Neural cell (in vitro differentiated cells): ENCODE results near the gene CCNB1IP1.

ENCODE experiments used
- CTCF ChIP-seq: fragments of 450-650 bp; IDR thresholded peaks from 2 replicates; pipeline ENCODE4 v1.5.1; 2014; ENCODE audit warnings: antibody characterized with exemption, mild to moderate bottlenecking, moderate library complexity; ENCODE audit not compliant: poor library complexity, severe bottlenecking
- MXI1 ChIP-seq: fragments of 450-650 bp; conservative IDR thresholded peaks from 2 replicates; pipeline ENCODE4 v1.6.1; 2014; ENCODE audit warnings: antibody characterized with exemption, mild to moderate bottlenecking; ENCODE audit not compliant: poor library complexity, severe bottlenecking
- RAD21 ChIP-seq: fragments of 450-650 bp; conservative IDR thresholded peaks from 2 replicates; pipeline ENCODE4 v1.6.1; 2014; ENCODE audit warnings: antibody characterized with exemption, mild to moderate bottlenecking, moderate library complexity
- REST ChIP-seq: IDR thresholded peaks from 2 replicates; pipeline ENCODE4 v1.6.1; 2012; ENCODE audit warnings: borderline replicate concordance
- SMC3 ChIP-seq: fragments of 450-650 bp; conservative IDR thresholded peaks from 2 replicates; pipeline ENCODE4 v1.6.1; 2014; ENCODE audit warnings: antibody characterized with exemption, mild to moderate bottlenecking, moderate library complexity; ENCODE audit not compliant: poor library complexity

GRCh38 chr14:20365928-20366327 lies 32.8 kb upstream of the CCNB1IP1 start:
- TF ChIP-seq CTCF (no peak), REST (no peak), RAD21 (no peak), MXI1 (no peak), SMC3 (no peak)
